Superior temporal gyrus (tissue), 1 donor: Measurements from ENCODE around the gene ADGRG4.
"Not testable (repeated sequence)": the region's sequence is repeated elsewhere in the genome, so short reads cannot be mapped to it uniquely, and the experiment has no call there.

ENCODE experiments used
- DNase-seq: peaks from one replicate; pipeline ENCODE4 v3.0.0-alpha.2; 2016; ENCODE audit errors: extremely low spot score

ADGRG4 gene

GRCh38 chrX:136387951-136388502 is 87.3 kb downstream of the ADGRG4 start:
- peak; percentile 8 for DNase-seq

DNA sequence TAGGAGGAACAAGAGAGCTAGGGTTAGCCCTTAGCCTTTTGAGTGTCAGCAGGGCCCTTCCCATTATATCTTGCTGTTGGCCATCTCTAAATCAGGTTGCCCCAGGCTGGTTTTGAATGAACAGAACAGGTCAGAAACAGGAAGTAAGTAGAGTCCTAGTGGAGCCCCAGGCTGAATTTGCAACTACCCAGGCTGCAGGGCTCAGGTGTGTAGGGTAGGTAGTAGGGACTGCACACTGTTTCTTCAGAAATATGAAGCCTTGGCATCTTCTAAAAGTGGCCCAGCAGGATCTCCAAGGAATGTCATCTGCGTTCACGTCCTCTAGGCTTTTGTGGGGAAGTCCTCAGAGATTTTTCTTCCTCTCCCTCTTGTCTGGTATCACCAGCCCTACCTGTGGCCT is 90.2 kb downstream of the ADGRG4 start:
- no peak for DNase-seq

GRCh38 chrX:136395271-136395670 is 94.5 kb downstream of the ADGRG4 start:
- no peak for DNase-seq

GRCh38 chrX:136397001-136397400 is 96.2 kb downstream of the ADGRG4 start:
- no peak for DNase-seq

DNA sequence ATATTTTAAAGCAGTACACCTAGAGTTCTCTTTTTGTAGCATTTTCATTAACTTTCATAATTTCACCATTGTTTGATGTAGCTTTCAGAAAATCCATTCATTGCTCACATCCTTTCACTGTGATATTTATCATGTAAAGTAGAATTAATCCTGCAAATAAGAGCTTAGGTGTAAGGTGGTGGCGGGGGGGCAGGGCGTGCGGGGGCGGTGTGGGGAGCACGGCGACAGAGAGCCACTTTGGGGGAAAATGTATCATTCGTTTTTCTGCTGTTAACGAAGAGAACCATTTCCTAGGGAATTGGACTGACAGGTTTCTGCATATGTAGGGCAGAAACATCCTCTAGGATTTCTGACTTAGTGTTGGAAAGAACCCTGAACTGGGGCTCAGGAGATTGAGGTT is 104.4 kb downstream of the ADGRG4 start:
- DNase-seq, result no peak

DNA sequence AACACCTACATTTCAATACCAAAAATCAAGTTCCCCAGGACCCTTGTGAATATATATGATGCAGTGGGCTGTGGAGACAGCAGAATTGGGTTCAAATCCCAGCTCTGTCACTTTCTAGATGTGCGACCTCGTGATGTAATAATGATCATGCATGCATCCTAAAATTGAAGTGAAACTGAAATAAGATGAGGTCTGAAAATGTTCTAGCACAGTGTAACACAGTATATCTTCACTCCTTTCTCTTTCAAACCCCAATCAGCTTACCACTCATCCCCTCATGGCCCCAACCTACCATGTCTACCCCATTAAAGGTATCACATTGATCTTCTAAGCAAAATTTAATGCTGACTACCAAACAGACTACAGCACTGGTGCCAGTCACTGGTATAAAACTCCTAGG is 117.0 kb downstream of the ADGRG4 start:
- DNase-seq, result no peak

GRCh38 chrX:136421338-136421737 is 120.6 kb downstream of the ADGRG4 start:
- no peak for DNase-seq

DNA sequence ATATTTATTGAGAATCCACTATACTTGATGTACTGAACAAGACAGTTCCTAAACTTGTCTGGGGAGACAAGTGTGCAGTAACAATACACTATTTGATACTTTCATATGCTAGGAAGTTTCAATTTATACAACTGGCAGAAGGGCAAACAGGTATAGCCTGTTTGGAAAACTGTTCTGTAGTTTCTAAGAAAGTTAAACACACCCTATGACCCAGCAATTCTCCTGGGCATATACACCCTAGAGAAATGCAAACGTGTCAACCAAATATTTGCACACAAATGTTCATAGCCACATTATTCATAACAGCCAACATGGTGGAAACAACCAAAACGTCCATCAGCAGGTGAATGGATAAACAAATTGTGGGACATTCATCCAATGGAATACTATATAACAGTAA is 123.0 kb downstream of the ADGRG4 start:
- DNase-seq, result no peak

DNA sequence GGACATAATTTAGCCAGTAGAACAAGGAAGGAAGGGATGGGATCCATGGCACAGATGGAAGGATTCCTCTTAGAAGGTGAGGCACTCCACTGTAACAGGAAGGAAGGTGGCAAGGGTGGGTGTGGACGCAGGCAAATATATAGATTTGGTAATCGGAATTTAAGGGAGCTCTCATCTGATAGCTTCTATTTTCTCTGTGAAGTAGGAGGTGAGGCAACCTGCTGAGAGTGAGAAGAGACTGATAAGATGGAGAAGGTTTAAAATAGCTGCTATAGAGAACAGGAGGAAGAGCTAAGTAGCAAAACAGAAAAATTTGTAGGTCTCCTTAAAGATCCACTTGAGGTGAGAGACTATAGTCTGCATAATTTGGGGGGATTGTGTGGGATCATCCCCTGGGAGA is 125.2 kb downstream of the ADGRG4 start:
- no peak for DNase-seq

- no peak for DNase-seq
Measured at GRCh38 chrX:136431625-136432024, 130.9 kb downstream of the ADGRG4 start.

DNA sequence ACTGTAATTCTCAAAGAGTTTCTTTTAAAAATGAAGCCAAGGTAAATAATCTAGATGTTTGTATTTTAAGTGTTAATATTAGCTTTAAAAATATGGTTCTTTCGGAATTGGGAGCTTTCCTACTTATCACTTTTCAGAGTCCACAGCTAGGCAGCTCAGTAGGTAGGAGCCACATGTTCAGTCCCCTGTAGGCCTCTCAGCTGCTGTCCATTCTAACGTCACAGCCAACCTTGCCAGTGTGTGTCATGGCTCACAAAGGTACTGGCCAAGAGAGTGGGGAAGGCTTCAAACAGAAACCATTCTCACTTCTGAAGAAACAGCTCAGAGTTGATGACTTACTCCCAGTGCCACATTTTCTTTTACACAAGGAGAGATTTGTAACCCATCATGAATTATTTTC is 137.0 kb downstream of the ADGRG4 start:
- no peak for DNase-seq

GRCh38 chrX:136438192-136438591 is 137.4 kb downstream of the ADGRG4 start:
- no peak for DNase-seq

DNA sequence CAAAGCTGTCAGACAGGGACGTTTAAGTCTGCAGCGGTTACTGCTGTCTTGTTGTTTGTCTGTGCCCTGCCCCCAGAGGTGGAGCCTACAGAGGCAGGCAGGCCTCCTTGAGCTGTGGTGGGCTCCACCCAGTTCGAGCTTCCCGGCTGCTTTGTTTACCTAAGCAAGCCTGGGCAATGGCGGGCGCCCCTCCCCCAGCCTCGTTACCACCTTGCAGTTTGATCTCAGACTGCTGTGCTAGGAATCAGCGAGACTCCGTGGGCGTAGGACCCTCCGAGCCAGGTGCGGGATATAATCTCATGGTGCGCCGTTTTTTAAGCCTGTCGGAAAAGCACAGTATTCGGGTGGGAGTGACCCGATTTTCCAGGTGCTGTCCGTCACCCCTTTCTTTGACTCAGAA is 144.9 kb downstream of the ADGRG4 start:
- not testable (repeated sequence) for DNase-seq

- no peak for DNase-seq
Measured at GRCh38 chrX:136446208-136446607, 145.4 kb downstream of the ADGRG4 start.

GRCh38 chrX:136447308-136447707 is 146.5 kb downstream of the ADGRG4 start:
- no peak for DNase-seq

- no peak for DNase-seq
Measured at GRCh38 chrX:136447968-136448367, 147.2 kb downstream of the ADGRG4 start.

- no peak for DNase-seq
Measured at GRCh38 chrX:136450050-136450830, 149.5 kb downstream of the ADGRG4 start.

DNA sequence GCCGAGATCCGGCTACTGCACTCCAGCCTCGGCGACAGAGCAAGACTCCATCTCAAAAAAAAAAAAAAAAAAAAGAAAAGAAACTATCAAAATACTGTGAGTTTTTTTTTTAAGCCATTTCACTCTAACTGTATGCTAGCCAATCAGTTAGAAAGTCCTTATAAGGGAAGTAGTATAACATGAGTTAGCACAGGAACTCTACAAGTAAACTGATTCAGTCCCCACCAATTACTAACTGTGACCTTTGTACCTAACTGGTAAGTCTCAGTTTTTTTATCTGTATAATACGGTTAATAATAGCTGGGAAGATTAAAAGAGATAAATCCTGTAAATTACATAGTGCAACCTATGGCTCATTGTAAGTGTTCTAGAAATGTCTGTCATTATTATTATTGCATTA is 151.9 kb downstream of the ADGRG4 start:
- no peak for DNase-seq

DNA sequence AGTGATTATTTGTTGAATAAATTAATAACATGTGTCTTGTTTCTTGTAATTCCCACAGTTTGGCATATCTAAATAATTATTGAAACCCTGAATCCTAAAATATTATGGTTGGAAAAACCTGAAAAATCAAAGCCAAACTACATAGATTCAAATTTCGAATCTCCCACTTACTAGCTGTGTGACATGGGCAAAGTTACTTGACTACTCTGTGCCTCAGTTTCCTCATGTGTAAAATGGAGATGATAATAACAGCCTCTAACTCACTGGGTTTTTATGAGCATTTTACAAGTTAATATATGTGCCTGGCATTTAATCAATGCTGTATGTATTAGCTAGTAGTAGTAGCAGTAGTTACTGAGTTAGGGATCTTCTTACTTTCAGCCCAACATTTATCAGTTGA is 152.4 kb downstream of the ADGRG4 start:
- no peak for DNase-seq

DNA sequence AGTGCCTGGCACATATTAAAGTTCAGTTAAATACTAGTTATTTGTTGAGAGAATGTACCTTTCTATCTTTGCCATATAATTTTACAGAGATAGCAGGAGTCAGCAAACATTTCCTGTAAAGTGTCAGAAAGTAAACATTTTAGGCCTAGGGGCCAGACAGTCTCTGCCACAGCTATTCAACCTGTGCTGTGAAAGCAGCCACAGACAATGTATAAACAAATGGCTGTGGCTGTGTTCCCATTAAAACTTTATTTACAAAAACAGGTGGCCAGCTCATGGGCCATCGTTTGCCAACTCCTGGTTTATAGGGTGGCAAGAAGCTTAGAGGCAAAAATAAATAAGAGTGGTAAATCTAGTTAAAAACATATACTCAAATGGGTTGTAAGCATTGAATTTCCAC is 153.0 kb downstream of the ADGRG4 start:
- no peak for DNase-seq

DNA sequence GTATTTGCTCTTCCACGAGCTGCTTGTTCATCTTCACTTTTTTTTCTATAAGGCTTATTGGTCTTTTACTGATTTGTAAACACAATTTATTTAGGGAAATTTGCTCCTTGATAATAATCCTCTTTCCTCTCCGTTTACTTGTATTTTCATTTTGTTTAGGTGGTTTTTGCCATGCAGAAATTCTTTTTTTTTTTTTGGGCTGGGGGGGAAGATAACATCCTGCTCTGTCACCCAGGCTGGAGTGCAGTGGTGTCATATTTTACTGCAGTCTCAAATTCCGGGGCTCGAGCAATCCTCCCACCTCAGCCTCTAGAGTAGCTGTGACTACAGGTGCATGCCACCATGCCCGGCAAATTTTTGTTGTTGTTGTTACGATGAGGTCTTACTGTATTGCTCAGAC is 155.4 kb downstream of the ADGRG4 start:
- DNase-seq, result no peak

GRCh38 chrX:136457303-136457917 is 156.6 kb downstream of the ADGRG4 start:
- no peak for DNase-seq

DNA sequence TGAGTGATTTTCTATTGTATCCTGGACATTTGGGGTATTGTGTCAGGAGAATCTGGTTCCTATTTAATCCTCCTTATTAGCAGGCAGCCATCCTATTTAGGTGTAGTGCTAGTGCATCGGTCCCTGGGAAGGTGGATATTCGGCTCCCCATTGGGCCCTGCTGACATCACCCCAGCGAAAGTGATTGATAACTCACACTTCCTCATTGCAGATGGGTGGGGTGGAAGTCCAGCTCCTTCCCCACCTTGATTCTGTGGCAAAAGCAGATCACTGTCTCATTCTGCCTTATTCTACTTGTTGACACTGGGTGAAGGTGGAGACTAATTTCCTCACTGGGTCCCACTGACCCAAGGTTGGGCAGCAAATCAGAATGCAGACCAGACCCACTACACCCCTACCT is 163.8 kb downstream of the ADGRG4 start:
- no peak for DNase-seq
